ES-I3 (cell line): Measurements from ENCODE around the gene OVCA2.

Experiments used
- H3K36me3 ChIP-seq: 2 replicates; pipeline ENCODE4 v1.6.1; 2013; ENCODE audit warnings: mild to moderate bottlenecking, low read length, control low read depth, moderate library complexity; ENCODE audit not compliant: insufficient read depth
- H3K4me1 ChIP-seq: 2 replicates; pipeline ENCODE4 v1.6.1; 2013; ENCODE audit warnings: mild to moderate bottlenecking, control low read depth, low read length; ENCODE audit not compliant: insufficient read depth
- H3K9ac ChIP-seq: 2 replicates; pipeline ENCODE4 v1.6.1; 2013; ENCODE audit warnings: low read depth, mild to moderate bottlenecking, low read length, moderate library complexity
- H3K9me3 ChIP-seq: 2 replicates; pipeline ENCODE4 v1.6.1; 2013; ENCODE audit warnings: mild to moderate bottlenecking, low read length, moderate library complexity; ENCODE audit not compliant: control insufficient read depth, insufficient read depth

Gene OVCA2

DNA sequence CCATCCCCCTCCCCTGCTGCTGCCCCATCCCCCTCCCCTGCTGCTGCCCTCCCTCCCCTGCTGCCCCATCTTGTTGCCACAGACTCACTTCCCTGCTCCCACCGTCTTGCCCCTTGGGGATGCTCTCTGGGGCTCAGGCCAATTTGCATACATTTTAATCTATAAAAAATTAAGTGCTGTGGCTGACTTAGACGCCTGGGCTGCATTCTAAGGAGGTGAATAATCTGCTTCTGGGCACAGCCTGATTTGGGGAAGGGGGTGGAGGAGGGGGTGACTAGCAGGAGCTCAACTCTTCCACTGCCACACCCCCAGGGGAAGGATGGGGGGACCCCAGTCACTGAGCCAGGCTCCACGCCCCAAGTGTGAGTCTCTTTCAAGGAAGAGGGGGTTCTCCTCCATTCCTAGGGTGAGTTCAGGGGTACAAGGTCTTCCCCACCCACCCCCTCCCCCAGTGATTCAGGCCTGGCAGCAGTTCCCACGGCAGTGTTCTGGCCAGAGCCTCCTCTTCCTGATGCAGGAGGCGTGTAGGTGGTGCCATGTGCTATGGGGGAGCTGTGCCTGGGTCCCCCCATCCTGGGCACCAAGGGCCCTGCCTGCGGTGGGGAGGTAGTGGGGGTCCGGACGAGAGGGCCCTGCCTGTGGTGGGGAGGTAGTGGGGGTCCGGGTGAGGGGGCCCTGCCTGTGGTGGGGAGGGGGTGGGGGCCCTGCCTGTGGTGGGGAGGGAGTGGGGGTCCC is 6.8 kb upstream of the OVCA2 start:
- no peaks in the 10 kb centered on the region for H3K9me3 ChIP-seq
- H3K36me3 ChIP-seq: no peaks in the 10 kb centered on the region
- no peak overlapping the region for H3K9ac ChIP-seq
- H3K4me1 ChIP-seq: no peaks in the 10 kb centered on the region; the same call in 1 of the 2 replicates

DNA sequence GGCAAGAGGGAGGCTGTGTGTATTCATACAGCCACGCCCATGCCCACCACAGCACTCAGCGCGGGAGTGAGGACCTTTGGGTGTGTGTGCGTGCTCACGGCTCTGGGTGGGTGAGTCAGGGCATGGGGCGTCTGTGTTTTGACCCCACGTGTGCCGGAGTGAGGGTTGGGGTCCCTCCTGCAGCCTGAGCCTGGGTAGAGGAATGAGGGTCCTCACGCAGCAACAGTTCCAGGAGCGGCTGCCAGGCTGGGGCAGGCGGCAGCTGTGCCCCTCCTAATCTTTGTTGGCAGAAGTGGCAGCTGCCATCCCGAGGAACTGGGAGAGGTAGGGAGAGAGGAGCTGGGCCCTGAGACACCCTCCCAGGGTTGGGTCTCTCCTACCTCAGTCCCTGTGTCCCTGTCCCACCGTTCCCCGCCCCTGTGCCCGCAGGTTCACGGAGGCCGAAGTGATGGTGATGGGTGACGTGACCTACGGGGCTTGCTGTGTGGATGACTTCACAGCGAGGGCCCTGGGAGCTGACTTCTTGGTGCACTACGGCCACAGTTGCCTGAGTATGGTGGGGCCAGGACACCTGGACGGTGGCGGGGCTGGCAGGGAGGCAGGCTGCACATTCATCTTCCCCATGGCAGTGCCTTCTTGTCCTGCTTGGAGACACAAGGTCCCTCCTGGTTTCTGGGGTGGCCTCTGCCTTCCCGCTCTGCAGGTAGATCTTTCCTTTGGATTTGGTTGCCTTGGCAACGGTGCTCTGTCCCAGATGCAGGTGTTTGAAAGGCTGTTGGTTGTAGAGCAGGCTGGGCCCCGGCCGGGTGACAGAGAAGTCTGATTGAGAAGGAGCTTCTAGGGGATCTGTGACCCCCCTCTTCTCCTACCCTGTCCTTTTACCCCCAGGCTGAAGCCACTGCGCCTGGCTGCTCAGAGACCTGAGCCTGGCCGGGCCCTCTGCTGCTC is 6.0 kb upstream of the OVCA2 start:
- Histone ChIP-seq H3K4me1 (no peaks in the 10 kb centered on the region; the same call in 1 of the 2 replicates), H3K9ac (no peak overlapping the region), H3K9me3 (no peaks in the 10 kb centered on the region), H3K36me3 (no peaks in the 10 kb centered on the region)

DNA sequence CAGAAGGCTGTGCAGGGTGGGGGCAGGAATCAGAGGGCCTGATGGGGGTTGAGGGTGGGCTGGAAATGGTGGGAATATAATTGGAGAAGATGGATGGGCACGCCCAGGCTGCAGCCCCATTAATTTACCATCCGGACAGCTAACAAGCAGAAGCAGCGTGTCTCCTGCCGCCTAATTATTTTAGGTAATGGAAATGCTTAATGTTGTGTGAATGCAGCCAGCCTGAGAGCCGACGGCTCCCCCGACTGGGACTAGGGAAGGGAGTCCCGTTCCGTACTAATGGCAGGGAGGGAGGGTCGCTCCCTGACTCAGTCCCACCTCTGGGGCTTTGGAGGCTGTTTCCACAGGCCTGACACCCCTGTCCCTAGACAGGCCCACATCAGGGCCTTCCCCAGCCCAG is 4.7 kb upstream of the OVCA2 start:
- Histone ChIP-seq H3K36me3 (no peaks in the 10 kb centered on the region), H3K9me3 (no peaks in the 10 kb centered on the region), H3K9ac (no peak overlapping the region), H3K4me1 (no peaks in the 10 kb centered on the region; the same call in 1 of the 2 replicates)

DNA sequence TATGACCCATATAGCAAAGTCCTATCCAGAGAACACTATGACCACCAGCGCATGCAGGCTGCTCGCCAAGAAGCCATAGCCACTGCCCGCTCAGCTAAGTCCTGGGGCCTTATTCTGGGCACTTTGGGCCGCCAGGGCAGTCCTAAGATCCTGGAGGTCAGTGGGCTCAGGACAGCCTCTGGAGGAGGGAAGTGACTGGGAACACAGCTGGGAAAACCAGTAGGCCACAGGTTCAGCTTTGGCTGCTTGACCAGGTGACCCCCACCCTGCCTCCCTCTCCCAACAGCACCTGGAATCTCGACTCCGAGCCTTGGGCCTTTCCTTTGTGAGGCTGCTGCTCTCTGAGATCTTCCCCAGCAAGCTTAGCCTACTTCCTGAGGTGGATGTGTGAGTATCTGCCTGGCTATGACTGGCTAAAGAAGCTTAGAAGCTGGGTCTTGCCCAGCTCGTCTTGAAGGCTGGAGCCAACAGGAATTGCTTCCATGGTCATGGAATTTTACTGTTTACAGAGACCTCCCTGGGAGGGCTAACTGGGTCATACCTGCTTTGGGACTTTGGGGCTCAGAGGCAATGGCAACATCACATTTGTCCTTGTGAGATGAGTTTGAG is 1.5 kb upstream of the OVCA2 start:
- Histone ChIP-seq H3K9ac (no peak overlapping the region), H3K36me3 (peaks cover 6% of the 10 kb centered on the region; the same call in 1 of the 2 replicates), H3K4me1 (peaks cover 3% of the 10 kb centered on the region; the same call in 1 of the 2 replicates), H3K9me3 (no peaks in the 10 kb centered on the region)

DNA sequence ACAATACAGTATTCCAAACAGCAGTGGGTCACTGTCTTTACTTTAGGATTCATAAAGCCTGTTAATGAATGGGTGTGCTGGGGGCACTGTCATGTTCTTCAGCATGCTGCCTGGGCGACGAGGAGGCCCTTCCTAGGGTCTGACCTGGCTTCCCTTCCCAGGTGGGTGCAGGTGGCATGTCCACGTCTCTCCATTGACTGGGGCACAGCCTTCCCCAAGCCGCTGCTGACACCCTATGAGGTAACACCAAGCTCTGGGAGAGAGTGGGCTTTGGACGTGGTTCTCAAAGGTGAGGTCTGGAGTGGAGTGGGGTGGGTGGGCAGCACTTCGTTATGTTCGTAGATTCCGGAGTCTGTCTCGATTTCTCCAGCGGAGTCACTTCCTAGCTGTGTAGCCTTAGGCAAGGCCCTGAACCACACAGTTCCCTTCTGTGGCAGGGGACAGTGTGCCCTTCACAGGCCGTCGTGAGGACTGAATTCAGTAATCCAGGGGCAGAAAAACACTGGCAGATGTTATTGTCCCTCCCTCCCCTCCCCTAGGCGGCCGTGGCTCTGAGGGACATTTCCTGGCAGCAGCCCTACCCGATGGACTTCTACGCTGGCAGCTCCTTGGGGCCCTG is 771 bp upstream of the OVCA2 start:
- Histone ChIP-seq H3K4me1 (peaks cover 3% of the 10 kb centered on the region; the same call in 1 of the 2 replicates), H3K9me3 (no peaks in the 10 kb centered on the region), H3K9ac (peak overlapping the region; percentile 78; the same call in 1 of the 2 replicates), H3K36me3 (peaks cover 6% of the 10 kb centered on the region; the same call in 1 of the 2 replicates)

DNA sequence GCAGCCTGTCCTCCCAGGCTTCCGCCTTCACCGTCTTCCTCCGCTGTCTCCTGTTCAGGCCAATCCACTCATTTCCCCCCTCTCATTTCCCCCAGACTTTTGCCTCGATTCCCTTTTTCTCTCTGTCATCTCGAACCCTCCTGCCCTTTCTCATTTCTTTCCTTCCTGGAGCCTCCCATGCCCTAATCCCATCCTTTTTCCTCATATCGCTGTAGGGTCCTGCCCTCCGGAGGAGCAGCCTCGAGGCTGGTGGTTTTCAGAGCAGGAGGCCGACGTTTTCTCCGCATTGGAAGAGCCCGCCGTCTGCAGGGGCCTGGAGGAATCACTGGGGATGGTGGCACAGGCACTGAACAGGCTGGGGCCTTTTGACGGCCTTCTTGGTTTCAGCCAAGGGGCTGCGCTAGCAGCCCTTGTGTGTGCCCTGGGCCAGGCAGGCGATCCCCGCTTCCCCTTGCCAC is 597 bp downstream of the OVCA2 start:
- H3K4me1 ChIP-seq: peaks cover 3% of the 10 kb centered on the region; the same call in 1 of the 2 replicates
- no peaks in the 10 kb centered on the region for H3K9me3 ChIP-seq
- H3K9ac ChIP-seq: peak overlapping the region; percentile 78
- H3K36me3 ChIP-seq: peaks cover 6% of the 10 kb centered on the region; the same call in 1 of the 2 replicates

DNA sequence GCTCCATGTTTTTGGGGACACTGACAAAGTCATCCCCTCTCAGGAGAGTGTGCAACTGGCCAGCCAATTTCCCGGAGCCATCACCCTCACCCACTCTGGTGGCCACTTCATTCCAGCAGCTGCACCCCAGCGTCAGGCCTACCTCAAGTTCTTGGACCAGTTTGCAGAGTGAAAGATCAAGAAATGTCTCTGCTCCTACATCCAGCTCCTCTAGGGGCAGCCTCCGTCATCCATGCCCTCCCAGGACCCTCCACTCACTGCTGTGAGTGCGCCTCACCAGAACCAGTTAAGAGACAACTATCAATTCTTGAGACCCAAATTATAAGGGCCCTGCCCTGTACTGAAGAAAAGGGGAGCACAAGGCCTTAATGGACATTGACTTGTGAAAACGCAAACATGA is 1.1 kb downstream of the OVCA2 start:
- H3K9ac ChIP-seq: no peak overlapping the region
- peaks cover 6% of the 10 kb centered on the region; the same call in 1 of the 2 replicates for H3K36me3 ChIP-seq
- peaks cover 3% of the 10 kb centered on the region; the same call in 1 of the 2 replicates for H3K4me1 ChIP-seq
- no peaks in the 10 kb centered on the region for H3K9me3 ChIP-seq

DNA sequence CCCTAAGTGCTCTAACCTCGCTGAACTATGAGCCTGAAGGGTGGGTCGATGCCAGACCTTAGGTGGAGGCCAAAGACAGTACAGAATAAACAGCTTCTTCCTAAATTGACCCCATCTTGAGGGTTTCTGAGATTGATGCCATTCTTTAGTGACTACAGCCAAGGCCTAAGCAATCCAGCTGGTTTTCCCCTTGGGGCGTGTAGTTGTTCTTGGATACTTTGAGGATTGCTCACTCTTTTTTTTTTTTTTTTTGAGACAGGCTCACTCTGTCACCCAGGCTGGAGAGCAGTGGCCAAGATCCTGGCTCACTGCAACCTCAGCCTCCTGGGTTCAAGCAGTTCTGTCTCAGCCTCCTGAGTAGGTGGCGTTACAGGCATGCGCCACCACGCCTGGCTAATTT is 2.0 kb downstream of the OVCA2 start:
- no peak overlapping the region for H3K9ac ChIP-seq

DNA sequence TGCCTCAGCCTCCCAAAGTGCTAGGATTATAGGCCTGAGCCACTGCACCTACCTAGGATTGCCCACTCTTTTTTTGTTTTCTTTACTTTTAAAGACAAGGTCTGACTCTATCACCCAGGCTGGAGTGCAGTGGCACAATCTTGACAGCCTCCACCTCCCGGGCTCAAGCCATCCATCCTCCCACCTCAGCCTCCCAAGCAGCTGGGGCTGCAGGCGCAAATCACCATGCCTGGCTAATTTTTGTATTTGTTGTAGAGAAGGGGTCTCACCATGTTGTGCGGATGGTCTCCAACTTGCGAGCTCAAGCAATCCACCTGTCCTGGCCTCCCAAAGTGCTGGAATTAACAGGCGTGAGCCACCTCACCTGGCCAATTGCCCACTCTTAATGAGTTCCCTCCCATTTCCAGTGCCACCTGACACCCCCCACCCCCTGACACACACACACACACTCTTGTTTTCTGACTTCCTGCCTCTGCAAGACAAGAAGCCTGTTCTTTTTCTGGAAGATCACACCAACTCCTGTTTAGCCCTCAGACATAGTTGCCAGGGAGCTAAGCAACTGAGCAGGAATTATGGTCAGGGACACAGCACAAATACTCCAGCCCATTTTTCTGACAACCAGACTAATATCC is 2.6 kb downstream of the OVCA2 start:
- H3K9ac ChIP-seq: no peak overlapping the region
- peaks cover 6% of the 10 kb centered on the region; the same call in 1 of the 2 replicates for H3K36me3 ChIP-seq
- peaks cover 3% of the 10 kb centered on the region; the same call in 1 of the 2 replicates for H3K4me1 ChIP-seq
- no peaks in the 10 kb centered on the region for H3K9me3 ChIP-seq

More for the DNA sequence above, 2.0 kb downstream of the OVCA2 start:
- Histone ChIP-seq H3K36me3 (peaks cover 6% of the 10 kb centered on the region; the same call in 1 of the 2 replicates), H3K9me3 (no peaks in the 10 kb centered on the region), H3K4me1 (peaks cover 3% of the 10 kb centered on the region; the same call in 1 of the 2 replicates)

DNA sequence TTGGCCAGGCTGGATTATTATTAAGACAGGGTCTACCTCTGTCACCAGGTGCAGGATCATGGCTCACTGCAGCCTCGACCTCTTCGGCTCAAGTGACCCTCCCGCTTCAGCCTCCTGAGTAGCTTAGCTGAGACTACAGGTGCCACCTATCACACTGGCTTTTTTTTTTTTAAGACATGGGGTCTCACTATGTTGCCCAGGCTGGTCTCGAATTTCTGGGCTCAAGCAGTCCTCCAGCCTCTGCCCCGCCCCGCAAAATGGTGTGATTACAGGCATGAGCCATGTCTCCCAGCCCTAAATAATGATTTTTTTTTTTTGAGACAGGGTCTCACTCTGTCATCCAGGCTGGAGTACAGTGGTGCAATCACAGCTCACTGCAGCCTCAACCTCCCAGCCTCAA is 5.8 kb downstream of the OVCA2 start:
- H3K9ac ChIP-seq: no peak overlapping the region

DNA sequence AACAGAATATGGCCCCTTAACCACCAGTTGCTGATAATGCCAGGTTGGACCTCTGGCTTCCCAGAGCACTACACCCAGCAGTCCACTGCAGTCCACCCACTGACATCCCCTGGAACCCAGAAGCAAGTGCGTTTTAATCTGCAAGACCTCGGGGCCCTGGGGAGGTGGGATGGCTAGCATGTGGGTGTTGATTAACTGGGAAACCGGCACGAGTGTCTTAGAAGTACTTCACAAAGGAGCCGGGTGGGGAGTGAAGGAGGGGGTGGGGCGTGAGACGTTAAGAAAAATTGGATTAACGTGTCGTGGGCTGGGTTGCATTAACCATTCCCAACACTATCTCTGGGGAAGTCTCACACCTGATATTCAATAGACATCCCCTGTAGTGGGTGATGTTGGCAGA is 7.0 kb downstream of the OVCA2 start:
- no peaks in the 10 kb centered on the region for H3K36me3 ChIP-seq
- no peaks in the 10 kb centered on the region for H3K9me3 ChIP-seq
- no peak overlapping the region for H3K9ac ChIP-seq
- H3K4me1 ChIP-seq: no peaks in the 10 kb centered on the region

More for the DNA sequence above, 5.8 kb downstream of the OVCA2 start:
- Histone ChIP-seq H3K36me3 (peaks cover 6% of the 10 kb centered on the region; the same call in 1 of the 2 replicates), H3K9me3 (no peaks in the 10 kb centered on the region), H3K4me1 (0 out of 2 replicates have a peak, but pooled peaks cover 3% of the 10 kb centered on the region)

DNA sequence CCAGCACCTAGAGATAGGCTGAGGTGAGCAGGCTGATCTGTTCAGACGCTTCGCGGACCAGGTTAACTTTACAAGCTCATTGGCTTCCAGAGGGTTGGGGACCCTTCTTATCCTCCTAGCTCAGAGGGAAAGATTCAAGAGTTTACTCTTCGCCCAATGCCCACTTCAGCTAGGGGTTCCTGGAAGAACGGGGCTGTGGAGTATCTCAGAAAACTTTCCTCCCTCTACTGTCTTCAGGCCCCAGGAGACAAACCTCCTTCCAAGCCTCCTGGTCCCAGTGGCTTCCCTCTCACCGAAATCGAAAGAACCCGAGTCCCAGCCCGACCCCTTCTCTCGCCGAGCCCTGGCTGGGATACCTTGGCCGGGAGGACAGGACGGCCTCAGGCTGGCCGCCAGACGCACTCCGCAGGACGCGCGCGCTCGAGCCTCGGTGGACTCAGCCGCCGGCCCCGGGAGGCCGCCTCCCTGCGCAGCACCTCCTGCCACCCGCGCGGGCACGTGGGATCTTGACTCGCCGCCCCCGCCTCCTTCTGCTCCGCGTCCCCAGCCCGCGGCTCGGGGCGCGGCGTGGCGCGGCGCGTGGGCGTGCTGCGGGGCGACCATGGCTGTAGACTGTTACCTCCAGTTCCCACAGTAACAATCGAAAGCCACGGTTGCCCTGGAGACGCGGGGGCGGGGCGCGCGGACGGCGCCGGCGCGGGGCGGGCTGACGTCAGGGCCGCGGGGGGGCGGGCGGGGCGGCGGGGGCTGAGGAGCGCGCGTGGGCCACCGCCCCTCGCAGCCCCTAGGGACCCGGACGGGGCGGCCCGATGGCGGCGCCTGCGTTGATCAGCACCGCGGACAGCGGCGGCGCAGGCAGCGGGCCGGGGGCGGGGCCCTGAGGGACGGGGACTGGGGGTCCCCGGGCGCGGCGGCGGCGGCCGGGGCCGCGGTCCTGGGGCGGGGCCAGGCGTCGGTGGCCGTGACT is 7.8 kb downstream of the OVCA2 start:
- Histone ChIP-seq H3K9ac (peak overlapping the region; percentile 50; the same call in 1 of the 2 replicates), H3K9me3 (no peaks in the 10 kb centered on the region), H3K4me1 (no peaks in the 10 kb centered on the region), H3K36me3 (no peaks in the 10 kb centered on the region)
